PC-9 (cell line): ENCODE measurements around the gene KCNA10. TPM values are rescaled to one million over a fixed set of nuclear protein-coding genes. Genes with fewer than 3 reads are reported as not detected.

ENCODE experiments used
- BruUV-seq: library from RNA; stranded (reverse); fragments of 400-500 nt; replicated peaks from 2 replicates; lab custom pipeline; 2021; lab: Mats Ljungman, UMichigan
- CTCF ChIA-PET: fragments of 300-600 bp; sonication (Branson Sonifier 250); formaldehyde crosslinking; loops from one replicate; lab custom pipeline; 2022; ENCODE audit warnings: antibody characterized with exemption; lab: Charles Lee
- POLR2A ChIA-PET: fragments of 300-600 bp; sonication (Branson Sonifier 250); formaldehyde crosslinking; loops from one replicate; lab custom pipeline; 2022; ENCODE audit warnings: antibody characterized with exemption; ENCODE audit not compliant: unreplicated experiment; lab: Charles Lee
- DNase-seq, 2 experiments: peaks; one replicate each; pipeline versions ENCODE4 v3.0.0 to v3.0.0-alpha.2; 2015 to 2022; ENCODE audit warnings: mixed read lengths in 1 of 2
- H2AFZ ChIP-seq: fragments of 200-600 bp; sonication (generic); 2 replicates; pipeline ENCODE4 v1.8.1; 2017; ENCODE audit warnings: antibody characterized with exemption
- H3F3A ChIP-seq: fragments of 200-600 bp; sonication (generic); 2 replicates; pipeline ENCODE4 v1.8.1; 2017; ENCODE audit warnings: antibody characterized with exemption, mild to moderate bottlenecking, low read depth; ENCODE audit not compliant: insufficient read depth
- H3K27ac ChIP-seq: fragments of 200-600 bp; sonication (generic); 2 replicates; pipeline ENCODE4 v1.6.1; 2016; ENCODE audit warnings: mixed run types
- H3K27me3 ChIP-seq: fragments of 200-600 bp; sonication (generic); 2 replicates; pipeline ENCODE4 v1.6.1; 2016; ENCODE audit warnings: low read depth, mixed run types; ENCODE audit not compliant: insufficient read depth
- H3K36me3 ChIP-seq: fragments of 200-600 bp; sonication (generic); 2 replicates; pipeline ENCODE4 v1.6.1; 2016; ENCODE audit warnings: low read depth, mixed run types
- H3K4me1 ChIP-seq: fragments of 200-600 bp; sonication (generic); replicated peaks from 2 replicates; pipeline ENCODE4 v1.6.1; 2016; ENCODE audit warnings: mixed run types; ENCODE audit not compliant: insufficient read depth
- H3K4me2 ChIP-seq: fragments of 200-600 bp; sonication (generic); 2 replicates; pipeline ENCODE4 v1.6.1; 2017; ENCODE audit warnings: mixed run types
- H3K4me3 ChIP-seq: fragments of 200-600 bp; sonication (generic); 2 replicates; pipeline ENCODE4 v1.6.1; 2016; ENCODE audit warnings: mixed run types
- H3K79me2 ChIP-seq: fragments of 200-600 bp; sonication (generic); 2 replicates; pipeline ENCODE4 v1.6.1; 2017; ENCODE audit warnings: low read depth, mixed run types
- H3K9me2 ChIP-seq: fragments of 200-600 bp; sonication (generic); 2 replicates; pipeline ENCODE4 v1.8.1; 2017; ENCODE audit warnings: mild to moderate bottlenecking; ENCODE audit not compliant: insufficient read depth
- H3K9me3 ChIP-seq: fragments of 200-600 bp; sonication (generic); 2 replicates; pipeline ENCODE4 v1.8.1; 2016; ENCODE audit warnings: low read depth; ENCODE audit not compliant: insufficient read depth
- H4K20me1 ChIP-seq: fragments of 200-600 bp; sonication (generic); 2 replicates; pipeline ENCODE4 v1.8.1; 2017; ENCODE audit not compliant: insufficient read depth
- EZH2 ChIP-seq: fragments of 200-600 bp; sonication (generic); IDR thresholded peaks from 2 replicates; pipeline ENCODE4 v1.8.0; 2017; ENCODE audit warnings: antibody characterized with exemption, low read depth
- intact Hi-C: fragments of 100-400 bp; cut with micrococcal nuclease; formaldehyde crosslinking; loops from one replicate; pipeline ENCODE4 v1.10.0; 2022; ENCODE audit not compliant: unreplicated experiment
- total RNA-seq: library from RNA; stranded (reverse); gene quantifications from 2 replicates; pipeline ENCODE4 v1.2.3, GENCODE V29; 2021
- TF ChIP-seq, protein P1 (sequence below): fragments of 200-600 bp; sonication (generic); conservative IDR thresholded peaks from 2 replicates; pipeline ENCODE4 v1.6.1; 2017; ENCODE audit warnings: mixed run types, antibody characterized with exemption, mild to moderate bottlenecking, moderate library complexity

Gene KCNA10
- total RNA-seq, 1 experiment from 2014 or later = not detected

DNA sequence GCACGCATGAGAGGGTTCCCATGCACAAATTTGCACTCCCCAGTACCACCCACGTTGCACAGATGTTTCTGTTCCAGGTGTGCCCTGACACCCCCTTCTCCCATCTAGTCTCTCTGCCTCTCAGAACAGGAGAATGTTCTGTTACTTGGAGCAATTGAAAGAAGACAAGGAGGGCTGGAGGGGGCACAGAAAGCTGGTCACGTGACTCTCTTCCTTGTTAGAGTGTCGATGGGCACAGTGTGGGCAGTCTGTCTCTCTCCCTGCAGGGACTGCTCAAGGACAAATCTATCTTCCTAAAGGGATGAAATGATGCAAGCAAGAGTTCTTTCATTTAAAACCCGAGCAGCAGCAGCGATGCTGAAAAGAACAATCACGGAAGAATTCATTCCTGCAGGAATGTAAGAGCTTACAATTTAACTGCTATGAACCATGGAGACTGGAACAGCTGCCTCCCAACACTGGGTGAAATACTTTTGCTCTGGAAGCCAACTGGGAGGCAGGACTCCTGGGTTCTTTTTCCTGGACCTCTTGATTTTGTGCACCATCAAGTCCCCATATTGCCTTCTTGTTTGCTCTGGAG is 7.3 kb upstream of the KCNA10 start:
- ChIA-PET CTCF (no interaction called here), POLR2A (no interaction called here)
- TF ChIP-seq, protein P1, sequence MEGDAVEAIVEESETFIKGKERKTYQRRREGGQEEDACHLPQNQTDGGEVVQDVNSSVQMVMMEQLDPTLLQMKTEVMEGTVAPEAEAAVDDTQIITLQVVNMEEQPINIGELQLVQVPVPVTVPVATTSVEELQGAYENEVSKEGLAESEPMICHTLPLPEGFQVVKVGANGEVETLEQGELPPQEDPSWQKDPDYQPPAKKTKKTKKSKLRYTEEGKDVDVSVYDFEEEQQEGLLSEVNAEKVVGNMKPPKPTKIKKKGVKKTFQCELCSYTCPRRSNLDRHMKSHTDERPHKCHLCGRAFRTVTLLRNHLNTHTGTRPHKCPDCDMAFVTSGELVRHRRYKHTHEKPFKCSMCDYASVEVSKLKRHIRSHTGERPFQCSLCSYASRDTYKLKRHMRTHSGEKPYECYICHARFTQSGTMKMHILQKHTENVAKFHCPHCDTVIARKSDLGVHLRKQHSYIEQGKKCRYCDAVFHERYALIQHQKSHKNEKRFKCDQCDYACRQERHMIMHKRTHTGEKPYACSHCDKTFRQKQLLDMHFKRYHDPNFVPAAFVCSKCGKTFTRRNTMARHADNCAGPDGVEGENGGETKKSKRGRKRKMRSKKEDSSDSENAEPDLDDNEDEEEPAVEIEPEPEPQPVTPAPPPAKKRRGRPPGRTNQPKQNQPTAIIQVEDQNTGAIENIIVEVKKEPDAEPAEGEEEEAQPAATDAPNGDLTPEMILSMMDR = no peak
- no peak for TF ChIP-seq EZH2
- no peak overlapping the region for H3K4me2 ChIP-seq
- H3K4me3 ChIP-seq = no peak overlapping the region
- H3K27ac ChIP-seq = no peak overlapping the region
- DNase-seq = no peak
- H3K27me3 ChIP-seq = peaks cover 96% of the 10 kb centered on the region
- H3F3A ChIP-seq = no peaks in the 10 kb centered on the region
- H3K9me2 ChIP-seq = no peaks in the 10 kb centered on the region
- H3K4me1 ChIP-seq = 0 out of 2 replicates have a peak, but pooled peaks cover 8% of the 10 kb centered on the region
- H3K9me3 ChIP-seq = no peaks in the 10 kb centered on the region
- intact Hi-C loops = no loop called here
- no peaks in the 10 kb centered on the region for H4K20me1 ChIP-seq
- H2AFZ ChIP-seq = no peak overlapping the region
- no TSS peak for BruUV-seq
- no peaks in the 10 kb centered on the region for H3K36me3 ChIP-seq
- H3K79me2 ChIP-seq = no peaks in the 10 kb centered on the region

DNA sequence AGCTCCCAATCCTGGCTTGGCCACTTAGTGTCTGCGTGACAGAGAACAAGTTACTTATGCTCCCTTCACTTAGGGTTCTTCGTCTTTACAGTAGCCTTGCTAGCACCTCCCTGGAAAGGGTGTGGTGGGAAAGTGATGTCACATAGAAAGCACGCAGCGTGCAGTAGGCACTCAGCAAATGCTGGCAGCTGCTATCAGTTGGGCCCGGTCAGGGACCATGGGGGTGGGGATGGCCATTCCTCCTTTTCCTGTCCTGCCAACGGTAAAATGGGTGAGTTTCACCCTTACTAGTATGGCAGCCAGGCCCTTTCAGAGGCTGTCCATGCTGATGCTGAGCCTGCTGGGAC is 6.2 kb upstream of the KCNA10 start:
- POLR2A ChIA-PET = no interaction called here
- H3K27ac ChIP-seq = no peak overlapping the region
- H3K36me3 ChIP-seq = no peaks in the 10 kb centered on the region
- no peaks in the 10 kb centered on the region for H3K9me2 ChIP-seq
- no TSS peak for BruUV-seq
- no peaks in the 10 kb centered on the region for H3K79me2 ChIP-seq
- no peaks in the 10 kb centered on the region for H4K20me1 ChIP-seq
- CTCF ChIA-PET = no interaction called here
- no peaks in the 10 kb centered on the region for H3F3A ChIP-seq
- H2AFZ ChIP-seq = no peak overlapping the region
- TF ChIP-seq EZH2 = no peak
- TF ChIP-seq, protein P1 = no peak
- DNase-seq = peak in 1 of 2 experiments; percentile 19
- H3K4me1 ChIP-seq = 0 out of 2 replicates have a peak, but pooled peaks cover 8% of the 10 kb centered on the region
- H3K4me3 ChIP-seq = no peak overlapping the region
- no peaks in the 10 kb centered on the region for H3K9me3 ChIP-seq
- H3K4me2 ChIP-seq = 0 out of 2 replicates have a peak overlapping the region, but pooled peaks have one; percentile 14
- peaks cover 96% of the 10 kb centered on the region for H3K27me3 ChIP-seq
- intact Hi-C loops = no loop called here

DNA sequence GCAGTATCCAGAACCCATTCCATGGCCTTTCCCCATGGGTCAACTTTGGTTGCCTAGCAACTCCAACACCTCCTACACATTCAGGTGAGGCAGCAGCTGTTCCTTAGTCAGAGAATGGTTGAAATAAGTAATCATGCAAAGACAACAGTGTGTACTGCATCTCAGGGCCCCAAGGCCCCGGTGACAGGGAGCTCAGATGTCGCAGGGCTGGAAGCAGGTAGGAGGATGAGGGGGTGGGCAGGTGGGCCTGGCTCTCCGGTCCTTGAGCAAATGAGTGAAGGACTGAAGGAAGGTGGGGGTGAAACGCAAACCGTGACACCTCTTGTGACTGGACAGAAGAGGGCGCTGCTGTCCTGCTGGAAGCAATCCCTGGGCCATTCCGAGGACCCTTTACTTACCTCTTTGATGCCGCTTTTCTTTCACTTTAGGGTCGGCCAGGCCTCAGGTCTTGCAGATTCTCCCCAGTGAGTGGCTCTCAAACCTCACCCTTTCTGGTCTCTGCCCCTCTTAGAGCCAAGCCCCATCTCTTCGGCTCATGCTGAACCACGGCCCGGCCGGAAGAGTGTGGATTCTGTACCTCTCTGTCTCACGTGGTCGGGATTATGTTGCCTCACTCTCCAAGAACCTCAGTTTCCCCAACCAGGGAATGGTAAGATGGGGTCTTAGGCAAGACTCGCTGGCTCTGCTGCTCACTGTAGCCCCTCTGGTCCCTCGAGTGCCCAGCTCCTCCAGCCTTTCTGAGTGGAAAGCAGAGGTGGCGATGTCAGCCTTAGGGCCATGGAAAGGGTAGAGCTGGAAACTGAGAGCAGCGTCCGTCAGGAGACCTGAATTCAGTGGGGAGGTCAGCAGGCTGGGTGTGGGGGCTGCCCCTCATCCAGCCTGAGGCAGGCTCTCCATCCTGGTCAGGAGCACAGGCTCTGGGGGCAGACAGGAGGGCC is 5.6 kb upstream of the KCNA10 start:
- Histone ChIP-seq H3K27ac (no peak overlapping the region), H2AFZ (no peak overlapping the region), H3K79me2 (no peaks in the 10 kb centered on the region), H3K4me1 (0 out of 2 replicates have a peak, but pooled peaks cover 8% of the 10 kb centered on the region), H4K20me1 (no peaks in the 10 kb centered on the region), H3K4me2 (0 out of 2 replicates have a peak overlapping the region, but pooled peaks have one; percentile 14), H3K9me2 (no peaks in the 10 kb centered on the region), H3K27me3 (peaks cover 96% of the 10 kb centered on the region), H3F3A (no peaks in the 10 kb centered on the region), H3K36me3 (no peaks in the 10 kb centered on the region), H3K9me3 (no peaks in the 10 kb centered on the region), H3K4me3 (no peak overlapping the region)
- no TSS peak for BruUV-seq
- ChIA-PET CTCF (interaction anchor here (0.6 to 0.7 kb wide), 2 partner anchors 880 to 982 kb away, joined by 3 to 10 read pairs; no protein-coding TSS in a partner anchor), POLR2A (interaction anchor here (0.7 kb wide), 1 partner anchor 305 kb away, joined by 10 read pairs; no protein-coding TSS in a partner anchor)
- TF ChIP-seq, protein P1 = peak; percentile 91
- TF ChIP-seq EZH2 = no peak
- DNase-seq = peak in 1 of 2 experiments; percentile 27
- intact Hi-C loops = loop anchor here (1.0 to 5.0 kb wide), 3 partner anchors 91 to 259 kb away; no protein-coding TSS in a partner anchor
